ENCODE measurements around the gene PRMT1.
"Not testable (repeated sequence)": the region's sequence is repeated elsewhere in the genome, so short reads cannot be mapped to it uniquely, and the experiment has no call there.

PRMT1 gene

DNA sequence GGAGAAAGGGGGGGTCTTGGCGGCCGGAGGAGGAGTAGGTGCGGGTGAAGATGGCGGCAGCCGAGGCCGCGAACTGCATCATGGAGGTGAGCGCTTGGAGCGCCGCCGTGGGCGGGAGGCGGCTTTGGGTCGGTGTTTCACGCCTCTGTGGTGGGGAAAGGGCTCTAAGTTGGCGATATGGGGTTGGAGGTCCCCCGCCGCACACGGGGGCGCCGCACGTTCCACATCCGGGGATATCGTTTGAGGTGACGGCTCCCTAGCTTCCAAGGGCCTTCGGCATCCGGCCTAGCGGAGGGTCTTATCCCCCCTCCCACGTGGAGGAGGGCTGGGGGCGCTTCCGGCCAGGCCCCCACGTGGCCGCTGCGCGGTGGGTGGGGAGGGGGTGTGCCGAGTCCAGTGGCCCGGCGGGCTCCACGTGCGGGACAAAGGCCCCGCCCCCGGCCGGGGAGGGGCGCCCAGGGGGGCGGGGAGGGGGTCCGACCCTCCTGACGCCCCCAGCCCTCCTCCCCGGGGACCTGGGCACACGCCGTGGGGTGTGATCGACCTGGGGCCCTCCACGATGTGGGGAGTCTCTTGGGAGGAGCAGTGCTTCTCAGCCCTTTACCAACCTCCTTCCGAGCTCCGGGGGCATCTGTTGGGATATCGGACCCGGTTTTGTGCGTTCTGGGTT, at the start of gene PRMT1:
TSS of gene PRMT1 (plus strand) at position 41 of the 670 bp plus-strand sequence. CDS start at position 51, 10 bp downstream.
- no peak for DNase-seq (ENCODE audit: low spot score)

- DNase-seq (ENCODE audit: low spot score) = no peak
Measured at GRCh38 chr19:49629659-49630058, 47.4 kb upstream of the PRMT1 start.

- DNase-seq (ENCODE audit: low spot score) = no peak
Measured at GRCh38 chr19:49631014-49631588, 46.0 kb upstream of the PRMT1 start.

DNA sequence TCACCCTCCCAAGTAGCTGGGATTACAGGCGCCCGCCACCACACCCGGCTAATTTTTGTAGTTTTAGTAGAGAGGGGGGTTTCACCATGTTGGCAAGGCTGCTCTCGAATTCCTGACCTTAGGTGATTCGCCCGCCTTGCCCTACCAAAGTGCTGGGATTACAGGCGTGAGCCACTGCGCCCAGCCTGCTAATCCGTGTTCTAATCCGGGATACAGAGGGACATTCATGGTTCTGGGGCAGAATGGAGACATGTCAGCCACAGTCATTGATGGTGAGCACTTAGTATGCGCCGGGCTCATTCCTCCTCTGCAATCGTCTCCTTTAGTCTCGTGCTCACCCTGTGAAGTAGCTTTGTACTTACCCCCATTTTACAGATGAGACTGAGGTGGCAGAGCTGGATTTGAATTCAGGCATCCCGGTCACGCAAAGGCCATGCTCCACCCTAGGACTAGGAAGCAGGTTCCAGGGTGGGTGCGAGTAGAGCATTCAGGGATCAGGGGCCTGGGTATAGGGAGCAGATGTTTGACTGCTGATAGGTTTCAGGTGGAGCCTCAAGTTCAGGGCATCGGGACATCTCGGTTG, 45.4 kb upstream of the PRMT1 start:
- no peak for DNase-seq (ENCODE audit: low spot score)

DNA sequence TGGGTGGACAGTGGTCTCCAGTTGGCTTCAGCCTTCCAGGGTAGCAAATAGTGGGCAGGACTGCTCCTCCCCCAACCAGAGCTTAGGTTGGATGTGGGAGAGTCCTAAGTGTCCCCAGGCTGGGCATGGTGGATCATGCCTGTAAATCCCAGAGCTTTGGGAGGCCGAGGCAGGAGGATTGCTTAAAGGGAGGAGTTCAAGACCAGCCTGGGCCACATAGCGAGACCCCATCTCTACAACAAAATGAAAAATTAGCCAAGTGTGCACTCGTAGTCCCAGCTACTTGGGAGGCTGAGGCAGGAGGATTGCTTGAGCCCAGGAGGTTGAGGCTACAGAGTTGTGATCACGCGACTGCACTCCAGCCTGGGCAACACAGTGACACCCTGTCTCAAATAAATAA, 44.5 kb upstream of the PRMT1 start:
- no peak for DNase-seq (ENCODE audit: low spot score)

GRCh38 chr19:49633273-49633672, 43.8 kb upstream of the PRMT1 start:
- not testable (repeated sequence) for DNase-seq (ENCODE audit: low spot score)

DNA sequence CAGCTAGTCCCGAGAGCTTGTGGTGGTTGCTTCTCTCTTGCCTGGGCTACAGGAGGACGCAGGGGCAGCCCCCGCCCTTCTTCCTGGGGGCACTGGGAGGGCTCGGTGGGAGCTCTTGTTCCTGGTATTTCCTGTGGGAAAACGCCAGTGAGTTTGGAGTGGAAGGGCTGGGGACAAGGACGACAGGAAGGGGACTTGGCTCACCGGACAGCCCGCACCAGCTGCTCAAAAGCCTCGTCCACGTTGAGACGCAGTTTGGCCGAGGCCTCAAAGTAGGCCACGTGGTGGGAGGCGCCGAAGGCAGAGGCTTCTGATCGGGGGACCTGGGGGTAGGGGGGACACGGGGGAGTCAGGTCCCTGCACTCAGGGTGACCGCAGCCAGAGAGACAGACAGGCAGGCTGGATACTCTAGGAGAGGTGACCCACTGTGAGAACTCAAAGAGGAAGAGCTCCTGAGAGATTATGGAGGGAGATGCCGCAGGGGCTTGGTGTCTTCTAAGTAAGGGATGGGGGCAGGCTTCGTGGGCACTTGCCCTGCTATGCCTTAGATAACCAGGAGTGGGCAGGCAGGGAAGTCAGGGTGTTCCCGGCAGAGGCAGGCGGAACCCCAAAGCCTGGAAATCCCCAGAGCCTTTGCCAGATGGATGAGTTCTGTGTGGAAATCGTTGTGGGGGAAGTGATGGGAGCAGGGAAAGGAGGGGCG, 41.4 kb upstream of the PRMT1 start:
- DNase-seq (ENCODE audit: low spot score) = no peak

DNA sequence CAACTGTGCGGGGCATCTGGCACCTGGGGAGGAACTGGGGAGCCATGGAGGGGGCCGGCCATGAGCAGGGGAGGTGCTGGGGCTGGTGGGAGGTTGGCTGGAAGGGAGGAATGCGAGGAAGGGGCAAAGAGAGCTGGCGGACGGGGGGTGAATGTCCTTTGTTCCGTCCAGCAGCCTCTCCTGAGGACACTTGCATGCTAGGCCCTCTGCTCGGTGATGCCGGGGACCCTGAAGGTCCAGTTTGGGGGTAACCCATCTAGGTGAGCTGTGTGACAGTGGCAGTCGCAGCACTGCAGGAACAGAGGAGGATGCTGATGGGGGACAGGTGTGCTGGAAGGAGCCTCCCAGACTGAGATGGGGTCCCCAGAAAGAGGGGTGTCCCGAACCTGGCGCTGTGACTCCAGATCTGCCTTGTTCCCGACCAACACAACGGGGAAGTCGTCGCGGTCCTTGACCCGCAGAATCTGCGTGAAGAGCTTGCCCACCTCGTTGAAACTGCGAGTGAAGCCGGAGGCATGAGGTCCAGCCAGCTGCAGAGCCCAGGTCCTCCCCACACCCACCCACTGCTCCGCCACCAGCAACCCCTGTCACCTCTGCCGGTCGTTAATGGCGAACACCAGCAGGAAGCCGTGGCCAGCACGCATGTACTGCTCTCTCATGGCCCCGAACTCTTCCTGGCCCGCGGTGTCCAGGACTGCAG, 40.7 kb upstream of the PRMT1 start:
- no peak for DNase-seq (ENCODE audit: low spot score)

DNA sequence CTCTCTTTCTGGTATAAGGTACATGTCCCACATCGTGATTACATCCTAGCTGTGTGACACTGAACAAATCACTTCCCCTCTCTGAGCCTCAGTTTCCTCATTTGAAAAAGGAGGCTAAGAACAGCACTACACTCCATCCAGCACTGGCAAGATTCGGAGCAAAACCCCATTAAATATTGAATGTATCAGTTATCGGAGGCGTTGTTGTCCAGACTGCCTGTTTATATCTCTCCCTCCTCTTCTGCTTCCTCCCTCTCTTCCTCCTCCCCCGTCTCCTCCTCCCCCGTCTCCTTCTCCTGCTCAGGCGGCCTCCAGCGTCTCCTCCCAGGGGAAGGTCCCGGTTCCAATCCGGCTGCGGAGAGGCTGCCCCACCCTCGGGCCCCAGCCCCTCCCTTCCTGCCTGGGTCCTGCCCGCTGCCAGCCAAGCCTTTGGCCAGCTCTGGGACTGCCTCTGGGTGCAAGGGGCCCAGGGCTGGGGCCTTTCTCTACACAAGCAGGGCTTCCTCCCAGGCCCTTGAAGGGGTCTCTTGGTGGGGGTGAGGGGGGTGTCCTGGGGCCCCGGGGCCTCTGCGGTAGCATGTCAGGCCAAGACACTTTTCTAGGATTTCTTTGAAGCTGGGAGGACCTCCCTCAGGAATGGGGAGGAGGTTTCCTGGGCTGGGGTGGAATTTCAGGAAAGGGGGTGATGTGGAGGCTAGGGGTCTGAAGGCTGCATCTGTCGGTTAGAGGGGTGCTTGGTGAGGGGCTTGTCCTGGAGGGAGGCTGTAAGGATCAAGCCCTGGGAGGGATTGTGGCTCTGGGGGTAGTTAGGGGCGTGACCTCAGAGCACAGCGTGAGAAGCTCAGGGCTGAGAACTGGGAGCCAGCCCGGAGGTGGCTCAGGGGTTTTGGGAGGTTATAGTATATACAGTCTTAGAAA, 39.0 kb upstream of the PRMT1 start:
- peak; percentile 46 for DNase-seq (ENCODE audit: low spot score)

GRCh38 chr19:49639401-49640112, 37.5 kb upstream of the PRMT1 start:
- no peak for DNase-seq (ENCODE audit: low spot score)

- DNase-seq (ENCODE audit: low spot score) = peak; percentile 95
Measured at GRCh38 chr19:49640113-49640898, 36.8 kb upstream of the PRMT1 start, which contains the start of gene RRAS. RRAS (minus strand) TSS chr19:49640143; CDS start chr19:49640098, 45 bp downstream.

GRCh38 chr19:49641688-49642491, 35.2 kb upstream of the PRMT1 start, which contains the start of gene SCAF1:
SCAF1 (plus strand) TSS chr19:49642209; CDS start chr19:49645027, 2,818 bp downstream.
- DNase-seq (ENCODE audit: low spot score) = peak; percentile 94

DNA sequence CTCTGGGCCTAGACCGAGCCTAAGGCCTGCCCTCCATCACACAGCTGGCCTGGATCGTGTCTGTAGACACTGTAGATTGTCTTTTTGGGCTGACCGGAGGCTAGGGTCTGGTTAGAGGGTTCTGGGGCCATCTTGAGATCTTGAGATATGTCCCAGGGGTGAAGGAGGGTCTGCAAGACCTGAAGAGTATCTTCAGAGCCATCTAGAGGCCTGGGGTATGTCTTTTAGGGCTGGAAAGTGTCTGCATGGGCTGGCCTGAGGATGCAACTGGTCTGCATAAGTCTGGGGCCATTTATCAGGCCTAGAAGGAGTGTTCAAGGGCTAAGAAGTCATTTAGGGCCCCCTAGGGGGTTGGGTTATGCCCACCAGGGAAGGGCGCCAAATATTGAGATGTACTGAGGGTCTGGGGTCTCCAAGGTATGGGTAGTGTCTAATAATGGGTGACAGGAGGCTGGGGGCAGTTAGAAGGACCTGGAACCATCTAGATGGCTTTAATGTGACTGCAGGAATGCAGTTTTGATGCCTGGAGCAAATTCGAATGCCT, 34.5 kb upstream of the PRMT1 start:
- no peak for DNase-seq (ENCODE audit: low spot score)

GRCh38 chr19:49643466-49643865, 33.6 kb upstream of the PRMT1 start:
- DNase-seq (ENCODE audit: low spot score) = no peak

GRCh38 chr19:49645592-49645991, 31.5 kb upstream of the PRMT1 start:
- no peak for DNase-seq (ENCODE audit: low spot score)

DNA sequence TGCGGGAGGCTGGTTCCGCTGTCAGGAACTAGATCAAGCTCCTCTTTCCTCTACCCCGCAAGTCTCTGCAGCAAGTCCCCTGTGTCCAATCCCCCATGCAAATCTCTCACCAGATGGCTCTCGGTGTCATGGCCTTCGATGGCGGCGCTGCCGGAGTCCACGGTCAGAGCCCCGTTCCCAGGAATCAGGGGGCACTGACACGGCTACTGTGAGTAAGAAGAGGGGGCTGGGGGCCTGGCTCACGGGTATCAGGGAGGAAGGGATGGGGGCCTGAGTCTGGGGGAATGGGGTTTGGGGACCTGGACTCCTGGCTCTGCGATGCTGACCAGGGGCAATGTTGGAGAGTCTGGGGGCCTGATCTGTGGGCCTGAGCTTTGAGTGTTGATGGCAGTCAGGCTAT, 31.1 kb upstream of the PRMT1 start:
- no peak for DNase-seq (ENCODE audit: low spot score)

DNA sequence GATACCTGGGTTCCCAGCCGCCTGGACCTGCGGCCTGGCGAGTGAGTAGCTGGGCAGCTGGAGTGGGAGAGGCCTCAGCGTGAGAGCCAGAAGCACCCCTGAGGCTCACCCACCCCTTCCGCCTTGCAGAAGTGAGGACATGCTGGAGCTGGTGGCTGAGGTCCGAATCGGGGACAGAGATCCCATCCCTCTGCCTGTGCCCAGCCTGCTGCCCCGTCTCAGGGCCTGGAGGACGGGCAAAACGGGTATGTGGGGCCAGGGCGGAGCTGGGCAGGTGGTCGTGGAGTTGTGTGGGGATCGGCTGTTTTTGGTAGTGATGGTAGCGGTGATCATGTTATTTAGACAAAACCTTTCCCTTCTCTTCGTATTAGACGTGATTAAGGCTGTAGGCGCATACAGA, 30.5 kb upstream of the PRMT1 start:
- DNase-seq (ENCODE audit: low spot score) = no peak

GRCh38 chr19:49651029-49651819, 25.8 kb upstream of the PRMT1 start:
- no peak for DNase-seq (ENCODE audit: low spot score)

Data from HuH-7 (cell line).